Liver (tissue), 9 donors: ENCODE results near the gene ZKSCAN1. TPM values are rescaled to one million over a fixed set of nuclear protein-coding genes. Genes with fewer than 3 reads are reported as not detected.

Source experiments
- DNase-seq: peaks from one replicate; pipeline ENCODE4 v3.0.0-alpha.2; 2017; ENCODE audit warnings: low spot score
- H3K27ac ChIP-seq, 2 donors: one replicate each; pipeline ENCODE4 v1.7.0; 2013; ENCODE audit warnings: inconsistent platforms in 2 of 2, low read length in 2 of 2, control low read depth in 1 of 2, low read depth in 1 of 2, mild to moderate bottlenecking in 1 of 2
- H3K27me3 ChIP-seq, 4 donors: one replicate each; pipeline versions ENCODE4 v1.6.1 to v1.7.0; 2013; ENCODE audit warnings: low read length in 3 of 4, inconsistent platforms in 1 of 4, mild to moderate bottlenecking in 1 of 4, moderate library complexity in 1 of 4; ENCODE audit not compliant: control insufficient read depth in 4 of 4, insufficient read depth in 4 of 4
- H3K36me3 ChIP-seq, 4 donors: one replicate each; pipeline versions ENCODE4 v1.6.1 to v1.7.0; 2013; ENCODE audit warnings: low read length in 3 of 4, mild to moderate bottlenecking in 3 of 4, low read depth in 1 of 4, moderate library complexity in 1 of 4; ENCODE audit not compliant: control insufficient read depth in 4 of 4, insufficient read depth in 3 of 4
- H3K4me1 ChIP-seq, 4 donors: one replicate each; pipeline versions ENCODE4 v1.6.1 to v1.7.0; 2013; ENCODE audit warnings: low read length in 3 of 4, mild to moderate bottlenecking in 3 of 4, moderate library complexity in 1 of 4; ENCODE audit not compliant: control insufficient read depth in 4 of 4, insufficient read depth in 4 of 4
- H3K4me3 ChIP-seq, 3 donors: one replicate each; pipeline versions ENCODE4 v1.6.1 to v1.7.0; 2013; ENCODE audit warnings: low read length in 3 of 3, control low read depth in 1 of 3, low read depth in 1 of 3, mild to moderate bottlenecking in 1 of 3
- H3K9ac ChIP-seq, 2 donors: one replicate each; pipeline ENCODE4 v1.7.0; 2013; ENCODE audit warnings: low read length in 2 of 2, mild to moderate bottlenecking in 2 of 2, moderate library complexity in 2 of 2, control low read depth in 1 of 2, low read depth in 1 of 2
- H3K9me3 ChIP-seq, 4 donors: one replicate each; pipeline versions ENCODE4 v1.6.1 to v1.7.0; 2013; ENCODE audit warnings: low read length in 3 of 4; ENCODE audit not compliant: control insufficient read depth in 4 of 4
- ATF3 ChIP-seq: IDR thresholded peaks from 2 replicates; pipeline ENCODE4 v1.6.1; 2016; ENCODE audit warnings: antibody characterized with exemption
- CTCF ChIP-seq: fragments of 150-350 bp; IDR thresholded peaks from 2 replicates; pipeline ENCODE4 v1.5.1; 2017; ENCODE audit warnings: improper control_type of control experiment, low read depth, low read length; ENCODE audit not compliant: missing input control
- EGR1 ChIP-seq, 2 donors: IDR thresholded peaks; 2 replicates each; pipeline ENCODE4 v1.6.1; 2016 to 2018; ENCODE audit warnings: antibody characterized with exemption in 2 of 2, low read depth in 2 of 2
- FOXA1 ChIP-seq: IDR thresholded peaks from 2 replicates; pipeline ENCODE4 v1.6.1; 2016; ENCODE audit warnings: antibody characterized with exemption
- FOXA2 ChIP-seq: IDR thresholded peaks from 2 replicates; pipeline ENCODE4 v1.6.1; 2016; ENCODE audit warnings: antibody characterized with exemption
- GABPA ChIP-seq, 2 donors: IDR thresholded peaks in 1 of 2; conservative IDR thresholded peaks in 1 of 2; 2 replicates each; pipeline ENCODE4 v1.6.1; 2016; ENCODE audit warnings: antibody characterized with exemption in 2 of 2, mild to moderate bottlenecking in 1 of 2, moderate library complexity in 1 of 2
- HNF4A ChIP-seq, 2 donors: conservative IDR thresholded peaks; 2 replicates each; pipeline ENCODE4 v1.6.1; 2016; ENCODE audit warnings: antibody characterized with exemption in 2 of 2, mild to moderate bottlenecking in 2 of 2
- HNF4G ChIP-seq: IDR thresholded peaks from 2 replicates; pipeline ENCODE4 v1.6.1; 2016; ENCODE audit warnings: antibody characterized with exemption
- JUND ChIP-seq, 2 donors: IDR thresholded peaks; 2 replicates each; pipeline ENCODE4 v1.6.1; 2016; ENCODE audit warnings: antibody characterized with exemption in 2 of 2
- MAX ChIP-seq: IDR thresholded peaks from 2 replicates; pipeline ENCODE4 v1.6.1; 2016; ENCODE audit warnings: antibody characterized with exemption
- NR2F2 ChIP-seq: IDR thresholded peaks from 2 replicates; pipeline ENCODE4 v1.6.1; 2016; ENCODE audit warnings: antibody characterized with exemption
- RAD21 ChIP-seq, 2 donors: IDR thresholded peaks; 2 replicates each; pipeline ENCODE4 v1.6.1; 2016; ENCODE audit warnings: antibody characterized with exemption in 2 of 2, mild to moderate bottlenecking in 2 of 2
- REST ChIP-seq: IDR thresholded peaks from 2 replicates; pipeline ENCODE4 v1.6.1; 2016; ENCODE audit warnings: antibody characterized with exemption, mild to moderate bottlenecking
- RXRA ChIP-seq, 2 donors: IDR thresholded peaks; 2 replicates each; pipeline ENCODE4 v1.6.1; 2017 to 2018; ENCODE audit warnings: antibody characterized with exemption in 2 of 2, mild to moderate bottlenecking in 1 of 2
- SP1 ChIP-seq: IDR thresholded peaks from 2 replicates; pipeline ENCODE4 v1.6.1; 2018; ENCODE audit warnings: antibody characterized with exemption, mild to moderate bottlenecking
- TAF1 ChIP-seq: conservative IDR thresholded peaks from 2 replicates; pipeline ENCODE4 v1.6.1; 2016; ENCODE audit warnings: antibody characterized with exemption, mild to moderate bottlenecking
- YY1 ChIP-seq: IDR thresholded peaks from 2 replicates; pipeline ENCODE4 v1.6.1; 2016; ENCODE audit warnings: antibody characterized with exemption, mild to moderate bottlenecking
- ZBTB33 ChIP-seq: IDR thresholded peaks from 2 replicates; pipeline ENCODE4 v1.6.1; 2016; ENCODE audit warnings: antibody characterized with exemption
- WGBS: extraction: QIAGEN DNeasy Blood & Tissue Kit; methylation state at CpG from one replicate; pipeline ENCODE4 v1.1.7; 2013; 5-methylcytosine and 5-hydroxymethylcytosine counted together
- polyA plus RNA-seq, 2 donors: library from polyadenylated mRNA; stranded (reverse) in 1 of 2; unstranded in 1 of 2; fragments of 200-250 nt in 1 of 2; fragments of >200 nt in 1 of 2; fragmentation: Nextera tagmentation in 1 of 2; extraction: Ambion mirVana in 1 of 2; gene quantifications; one replicate each; pipeline versions ENCODE4 v1.2.1 to v1.2.3, GENCODE V29; 2013 to 2015
- total RNA-seq, 2 donors: library from RNA; depleted of rRNA; stranded (reverse); fragments of >200 nt; gene quantifications; one replicate each; pipeline ENCODE4 v1.2.3, GENCODE V29; 2014
- donor health status: healthy.
- donor health status: healthy.
- donor health status: healthy.
- donor health status: healthy.
- donor health status: healthy.

The ZKSCAN1 gene
- total and polyA plus RNA-seq, 4 donors: 11.8 to 117 (median 30.1) TPM

- H3K9ac ChIP-seq: peak overlapping the region; percentile 72
- no peak for DNase-seq
- no peaks in the 10 kb centered on the region for H3K27me3 ChIP-seq
- H3K36me3 ChIP-seq: no peaks in the 10 kb centered on the region
- peak overlapping the region in 2 of 3 donors; percentile 33 to 41 for H3K4me3 ChIP-seq
- no peaks in the 10 kb centered on the region for H3K9me3 ChIP-seq
- TF ChIP-seq FOXA2 (no peak), REST (no peak), YY1 (no peak), GABPA (IDR thresholded peaks at IDR 0.05 in 1 of 2, conservative IDR thresholded peaks at IDR 0.05 in 1 of 2) (no peak), RXRA (IDR thresholded peaks at IDR 0.05) (no peak), FOXA1 (no peak), MAX (no peak), NR2F2 (no peak)
- peak overlapping the region; percentile 95 to 96 for H3K27ac ChIP-seq
- H3K4me1 ChIP-seq: peaks cover 18 to 59% (median 44%) of the 10 kb centered on the region in 4 donors
- WGBS: 60% methylated on average over 15 of the region's 15 CpGs
Observed at GRCh38 chr7:99996755-99997544, 18.4 kb upstream of the ZKSCAN1 start.

GRCh38 chr7:99997545-99998137 lies 17.8 kb upstream of the ZKSCAN1 start:
- DNase-seq: peak; percentile 71
- Histone ChIP-seq H3K9me3 (no peaks in the 10 kb centered on the region), H3K27ac (peak overlapping the region; percentile 95 to 96), H3K27me3 (no peaks in the 10 kb centered on the region), H3K36me3 (no peaks in the 10 kb centered on the region), H3K4me3 (peak overlapping the region; percentile 33 to 45 (median 41)), H3K9ac (peak overlapping the region; percentile 72), H3K4me1 (peaks cover 18 to 63% (median 44%) of the 10 kb centered on the region in 4 donors)
- 4% methylated on average over 35 of the region's 35 CpGs for WGBS
- TF ChIP-seq CTCF (no peak), NR2F2 (no peak), ATF3 (no peak), SP1 (peak; percentile 77), TAF1 (peak; percentile 78), RXRA (IDR thresholded peaks at IDR 0.05) (peak; percentile 56 to 71), FOXA1 (no peak), ZBTB33 (peak; percentile 36), YY1 (peak; percentile 56), RAD21 (IDR thresholded peaks at IDR 0.05) (peak in 1 of 2 donors; percentile 52), MAX (no peak), REST (no peak), HNF4G (peak; percentile 58), FOXA2 (no peak), JUND (IDR thresholded peaks at IDR 0.05) (no peak), HNF4A (conservative IDR thresholded peaks at IDR 0.05) (peak; percentile 61 to 87), EGR1 (IDR thresholded peaks at IDR 0.05; ENCODE audit: low read depth in 2 of 2) (no peak), GABPA (IDR thresholded peaks at IDR 0.05 in 1 of 2, conservative IDR thresholded peaks at IDR 0.05 in 1 of 2) (peak; percentile 48 to 70)
